ENCODE results near the gene TPSAB1.
"Not testable (repeated sequence)": the region's sequence is repeated elsewhere in the genome, so short reads cannot be mapped to it uniquely, and the experiment has no call there.

DNA sequence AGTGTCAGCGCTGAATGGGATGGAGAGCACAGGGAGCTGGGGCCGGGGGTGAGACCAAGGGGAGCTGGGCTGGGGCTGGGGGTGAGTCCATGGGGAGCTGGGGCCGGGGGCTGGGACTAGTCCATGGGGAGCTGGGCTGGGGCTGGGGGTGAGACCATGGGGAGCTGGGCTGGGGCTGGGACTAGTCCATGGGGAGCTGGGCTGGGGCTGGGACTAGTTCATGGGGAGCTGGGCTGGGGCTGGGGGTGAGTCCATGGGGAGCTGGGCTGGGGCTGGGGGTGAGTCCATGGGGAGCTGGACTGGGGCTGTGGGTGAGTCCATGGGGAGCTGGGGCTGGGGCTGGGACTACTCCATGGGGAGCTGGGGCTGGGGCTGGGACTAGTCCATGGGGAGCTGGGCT lies 14.3 kb downstream of the TPSAB1 start:
- TF ChIP-seq, protein P1, sequence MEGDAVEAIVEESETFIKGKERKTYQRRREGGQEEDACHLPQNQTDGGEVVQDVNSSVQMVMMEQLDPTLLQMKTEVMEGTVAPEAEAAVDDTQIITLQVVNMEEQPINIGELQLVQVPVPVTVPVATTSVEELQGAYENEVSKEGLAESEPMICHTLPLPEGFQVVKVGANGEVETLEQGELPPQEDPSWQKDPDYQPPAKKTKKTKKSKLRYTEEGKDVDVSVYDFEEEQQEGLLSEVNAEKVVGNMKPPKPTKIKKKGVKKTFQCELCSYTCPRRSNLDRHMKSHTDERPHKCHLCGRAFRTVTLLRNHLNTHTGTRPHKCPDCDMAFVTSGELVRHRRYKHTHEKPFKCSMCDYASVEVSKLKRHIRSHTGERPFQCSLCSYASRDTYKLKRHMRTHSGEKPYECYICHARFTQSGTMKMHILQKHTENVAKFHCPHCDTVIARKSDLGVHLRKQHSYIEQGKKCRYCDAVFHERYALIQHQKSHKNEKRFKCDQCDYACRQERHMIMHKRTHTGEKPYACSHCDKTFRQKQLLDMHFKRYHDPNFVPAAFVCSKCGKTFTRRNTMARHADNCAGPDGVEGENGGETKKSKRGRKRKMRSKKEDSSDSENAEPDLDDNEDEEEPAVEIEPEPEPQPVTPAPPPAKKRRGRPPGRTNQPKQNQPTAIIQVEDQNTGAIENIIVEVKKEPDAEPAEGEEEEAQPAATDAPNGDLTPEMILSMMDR (IDR thresholded peaks at IDR 0.05; ENCODE audit: low read depth, low read length), result not testable (repeated sequence)
- TF ChIP-seq, protein P2, sequence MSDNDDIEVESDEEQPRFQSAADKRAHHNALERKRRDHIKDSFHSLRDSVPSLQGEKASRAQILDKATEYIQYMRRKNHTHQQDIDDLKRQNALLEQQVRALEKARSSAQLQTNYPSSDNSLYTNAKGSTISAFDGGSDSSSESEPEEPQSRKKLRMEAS (IDR thresholded peaks at IDR 0.05; ENCODE audit: low read depth, low read length), result not testable (repeated sequence)
